HG03025 (cell line): ENCODE data around the gene XRCC4.
A peak's percentile ranks its signal among the peaks of the same experiment; 100 is the strongest.
"Not testable (repeated sequence)": the region's sequence is repeated elsewhere in the genome, so short reads cannot be mapped to it uniquely, and the experiment has no call there.

Source experiments
- ATAC-seq: cut with Tn5 transposase; IDR thresholded peaks from one replicate; pipeline ENCODE4 v1.9.1; 2021; ENCODE audit warnings: mild to moderate bottlenecking, moderate library complexity; ENCODE audit not compliant: unreplicated experiment, low FRiP score

The XRCC4 gene

GRCh38 chr5:83253720-83254119 lies 176.4 kb downstream of the XRCC4 start:
- no peak for ATAC-seq

- ATAC-seq, result no peak
Observed at GRCh38 chr5:83255268-83255667, 177.9 kb downstream of the XRCC4 start.

GRCh38 chr5:83256091-83256780 lies 178.9 kb downstream of the XRCC4 start:
- no peak for ATAC-seq

GRCh38 chr5:83257684-83258083 lies 180.3 kb downstream of the XRCC4 start:
- not testable (repeated sequence) for ATAC-seq

GRCh38 chr5:83265318-83265717 lies 188.0 kb downstream of the XRCC4 start:
- no peak for ATAC-seq

GRCh38 chr5:83270311-83270710 lies 193.0 kb downstream of the XRCC4 start:
- no peak for ATAC-seq

- no peak for ATAC-seq
Observed at GRCh38 chr5:83277154-83277553, 199.8 kb downstream of the XRCC4 start.

- no peak for ATAC-seq
Observed at GRCh38 chr5:83277953-83278352, 200.6 kb downstream of the XRCC4 start.

GRCh38 chr5:83281176-83281575 lies 203.8 kb downstream of the XRCC4 start:
- no peak for ATAC-seq

- ATAC-seq, result no peak
Observed at GRCh38 chr5:83281658-83282057, 204.3 kb downstream of the XRCC4 start.

- ATAC-seq, result no peak
Observed at GRCh38 chr5:83283761-83284160, 206.4 kb downstream of the XRCC4 start.

- no peak for ATAC-seq
Observed at GRCh38 chr5:83285661-83286398, 208.5 kb downstream of the XRCC4 start.

GRCh38 chr5:83294246-83294645 lies 216.9 kb downstream of the XRCC4 start:
- no peak for ATAC-seq

GRCh38 chr5:83299353-83299752 lies 222.0 kb downstream of the XRCC4 start:
- ATAC-seq, result no peak

- peak; percentile 96 for ATAC-seq
Observed at GRCh38 chr5:83306572-83307241, 229.4 kb downstream of the XRCC4 start.

- no peak for ATAC-seq
Observed at GRCh38 chr5:83312663-83313062, 235.3 kb downstream of the XRCC4 start.

- no peak for ATAC-seq
Observed at GRCh38 chr5:83313436-83313835, 236.1 kb downstream of the XRCC4 start.

- no peak for ATAC-seq
Observed at GRCh38 chr5:83321483-83322055, 244.2 kb downstream of the XRCC4 start.

GRCh38 chr5:83322273-83322924 lies 245.1 kb downstream of the XRCC4 start:
- no peak for ATAC-seq

- ATAC-seq, result no peak
Observed at GRCh38 chr5:83323557-83324180, 246.3 kb downstream of the XRCC4 start.
